Karpas-422 (cell line): Measurements from ENCODE around the gene NFIX. TPM values are rescaled to one million over a fixed set of nuclear protein-coding genes. Genes with fewer than 3 reads are reported as not detected.

Experiments used
- DNase-seq: peaks from one replicate; pipeline ENCODE4 v3.0.0-alpha.2; 2015
- H2AFZ ChIP-seq: fragments of 200-600 bp; sonication (generic); 2 replicates; pipeline ENCODE4 v1.6.1; 2014; ENCODE audit warnings: antibody characterized with exemption, low read length, mixed read lengths
- H3K27ac ChIP-seq: fragments of 200-600 bp; sonication (generic); 2 replicates; pipeline ENCODE4 v1.5.1; 2014; ENCODE audit warnings: mild to moderate bottlenecking, low read length, moderate library complexity
- H3K27me3 ChIP-seq: fragments of 200-600 bp; sonication (generic); 2 replicates; pipeline ENCODE4 v1.6.1; 2014; ENCODE audit warnings: low read length, mixed read lengths
- H3K36me3 ChIP-seq: fragments of 200-600 bp; sonication (generic); 2 replicates; pipeline ENCODE4 v1.6.1; 2014; ENCODE audit warnings: low read length, mixed read lengths; ENCODE audit not compliant: insufficient read depth
- H3K4me1 ChIP-seq: fragments of 200-600 bp; sonication (generic); 2 replicates; pipeline ENCODE4 v1.6.1; 2014; ENCODE audit warnings: mild to moderate bottlenecking, low read length, mixed read lengths
- H3K4me2 ChIP-seq: fragments of 200-600 bp; sonication (generic); 2 replicates; pipeline ENCODE4 v1.6.1; 2014; ENCODE audit warnings: low read length, low read depth, mild to moderate bottlenecking; ENCODE audit not compliant: poor library complexity, severe bottlenecking
- H3K4me3 ChIP-seq: fragments of 200-600 bp; sonication (generic); 2 replicates; pipeline ENCODE4 v1.5.1; 2014; ENCODE audit warnings: mild to moderate bottlenecking, antibody characterized with exemption, low read length, mixed read lengths
- H3K79me2 ChIP-seq: fragments of 200-600 bp; sonication (generic); 2 replicates; pipeline ENCODE4 v1.6.1; 2014; ENCODE audit warnings: mild to moderate bottlenecking, low read length, mixed read lengths
- H3K9ac ChIP-seq: fragments of 200-600 bp; sonication (generic); 2 replicates; pipeline ENCODE4 v1.6.0; 2014; ENCODE audit warnings: low read length
- H3K9me2 ChIP-seq: fragments of 200-600 bp; sonication (generic), shearing (Covaris generic); replicated peaks from 2 replicates; pipeline ENCODE4 v1.6.0; 2014; ENCODE audit warnings: mild to moderate bottlenecking, low read length, moderate library complexity; ENCODE audit not compliant: insufficient read depth
- H3K9me3 ChIP-seq: fragments of 300-700, 200-600 bp; sonication (generic); 2 replicates; pipeline ENCODE4 v1.6.1; 2014; ENCODE audit warnings: low read length, mixed read lengths
- H4K20me1 ChIP-seq: fragments of 200-600 bp; sonication (generic); 2 replicates; pipeline ENCODE4 v1.6.1; 2014; ENCODE audit warnings: mild to moderate bottlenecking, antibody characterized with exemption, low read length, low read depth; ENCODE audit not compliant: insufficient read depth
- total RNA-seq: library from RNA; depleted of rRNA; stranded (reverse); fragments of >200 nt; shearing (Covaris generic); gene quantifications from 2 replicates; pipeline ENCODE4 v1.2.3, GENCODE V29; 2014; ENCODE audit warnings: low replicate concordance

NFIX gene
- total RNA-seq, 1 experiment from 2014 or later = 0.04 TPM

GRCh38 chr19:13006431-13007281 lies 11.4 kb downstream of the NFIX start:
- Histone ChIP-seq H3K27me3 (no peaks in the 10 kb centered on the region), H3K4me1 (no peaks in the 10 kb centered on the region)

GRCh38 chr19:13007292-13008045 lies 12.2 kb downstream of the NFIX start:
- DNase-seq = no peak
- Histone ChIP-seq H4K20me1 (no peaks in the 10 kb centered on the region), H3K9me3 (no peaks in the 10 kb centered on the region), H3K4me3 (no peak overlapping the region), H2AFZ (no peak overlapping the region), H3K79me2 (no peaks in the 10 kb centered on the region), H3K4me2 (no peak overlapping the region), H3K9me2 (no peaks in the 10 kb centered on the region), H3K9ac (no peak overlapping the region), H3K27me3 (no peaks in the 10 kb centered on the region), H3K27ac (no peak overlapping the region), H3K36me3 (no peaks in the 10 kb centered on the region), H3K4me1 (0 out of 2 replicates have a peak, but pooled peaks cover under 1% of the 10 kb centered on the region)

More at GRCh38 chr19:13006431-13007281, 11.4 kb downstream of the NFIX start:
- Histone ChIP-seq H3K4me2 (no peak overlapping the region), H3K27ac (no peak overlapping the region), H4K20me1 (no peaks in the 10 kb centered on the region), H3K79me2 (no peaks in the 10 kb centered on the region), H3K9ac (no peak overlapping the region), H3K36me3 (no peaks in the 10 kb centered on the region), H3K4me3 (no peak overlapping the region), H3K9me2 (no peaks in the 10 kb centered on the region), H2AFZ (no peak overlapping the region), H3K9me3 (no peaks in the 10 kb centered on the region)
- DNase-seq = no peak

- Histone ChIP-seq H2AFZ (no peak overlapping the region), H3K9me2 (no peaks in the 10 kb centered on the region), H3K4me2 (no peak overlapping the region), H3K79me2 (no peaks in the 10 kb centered on the region), H3K9me3 (no peaks in the 10 kb centered on the region), H3K27ac (no peak overlapping the region), H4K20me1 (no peaks in the 10 kb centered on the region), H3K4me3 (no peak overlapping the region), H3K27me3 (no peaks in the 10 kb centered on the region), H3K4me1 (0 out of 2 replicates have a peak, but pooled peaks cover 4% of the 10 kb centered on the region), H3K9ac (no peak overlapping the region), H3K36me3 (no peaks in the 10 kb centered on the region)
- DNase-seq = no peak
These were observed 13.9 kb downstream of the NFIX start for GRCh38 chr19:13008926-13009787.

- Histone ChIP-seq H4K20me1 (no peaks in the 10 kb centered on the region), H3K9me2 (no peaks in the 10 kb centered on the region), H3K9ac (no peak overlapping the region), H3K79me2 (no peaks in the 10 kb centered on the region), H3K4me3 (no peak overlapping the region), H2AFZ (no peak overlapping the region), H3K27me3 (no peaks in the 10 kb centered on the region), H3K36me3 (no peaks in the 10 kb centered on the region), H3K4me2 (no peak overlapping the region), H3K27ac (no peak overlapping the region), H3K9me3 (no peaks in the 10 kb centered on the region), H3K4me1 (0 out of 2 replicates have a peak, but pooled peaks cover 4% of the 10 kb centered on the region)
- DNase-seq = no peak
These were observed 15.0 kb downstream of the NFIX start for GRCh38 chr19:13010038-13010991.

GRCh38 chr19:13010992-13011652 lies 15.8 kb downstream of the NFIX start:
- no peak overlapping the region for H3K4me2 ChIP-seq

GRCh38 chr19:13011653-13012389 lies 16.5 kb downstream of the NFIX start:
- no peak overlapping the region for H3K4me2 ChIP-seq
- H3K4me3 ChIP-seq = no peak overlapping the region
- no peak overlapping the region for H3K9ac ChIP-seq
- no peaks in the 10 kb centered on the region for H4K20me1 ChIP-seq
- no peak overlapping the region for H2AFZ ChIP-seq
- H3K27me3 ChIP-seq = no peaks in the 10 kb centered on the region
- H3K9me2 ChIP-seq = no peaks in the 10 kb centered on the region
- no peaks in the 10 kb centered on the region for H3K9me3 ChIP-seq
- no peaks in the 10 kb centered on the region for H3K36me3 ChIP-seq
- H3K79me2 ChIP-seq = no peaks in the 10 kb centered on the region
- no peak for DNase-seq
- H3K27ac ChIP-seq = no peak overlapping the region
- 0 out of 2 replicates have a peak, but pooled peaks cover 4% of the 10 kb centered on the region for H3K4me1 ChIP-seq

More at GRCh38 chr19:13010992-13011652, 15.8 kb downstream of the NFIX start:
- H3K9me2 ChIP-seq = no peaks in the 10 kb centered on the region
- H3K9ac ChIP-seq = no peak overlapping the region
- H3K27ac ChIP-seq = no peak overlapping the region
- H3K79me2 ChIP-seq = no peaks in the 10 kb centered on the region
- DNase-seq = no peak
- H3K4me1 ChIP-seq = 0 out of 2 replicates have a peak, but pooled peaks cover 4% of the 10 kb centered on the region
- H4K20me1 ChIP-seq = no peaks in the 10 kb centered on the region
- H3K4me3 ChIP-seq = no peak overlapping the region
- H3K36me3 ChIP-seq = no peaks in the 10 kb centered on the region
- no peaks in the 10 kb centered on the region for H3K27me3 ChIP-seq
- no peaks in the 10 kb centered on the region for H3K9me3 ChIP-seq
- no peak overlapping the region for H2AFZ ChIP-seq
